GM10266 (cell line): ENCODE measurements around the gene CNKSR3.

ENCODE experiments used
- DNase-seq: peaks from one replicate; pipeline ENCODE4 v3.0.0; 2012; ENCODE audit errors: extremely low spot score
- CTCF ChIP-seq: IDR thresholded peaks from 2 replicates; pipeline ENCODE4 v1.5.1; 2012; ENCODE audit warnings: mild to moderate bottlenecking, low read depth; ENCODE audit not compliant: control insufficient read depth, insufficient read depth; ENCODE audit errors: missing control alignments

CNKSR3 gene

GRCh38 chr6:154381548-154381947, 128.9 kb downstream of the CNKSR3 start:
- DNase-seq, result no peak
- TF ChIP-seq CTCF, result no peak

GRCh38 chr6:154380741-154381140, 129.7 kb downstream of the CNKSR3 start:
- no peak for DNase-seq
- no peak for TF ChIP-seq CTCF

- DNase-seq, result no peak
- TF ChIP-seq CTCF, result no peak
These were observed 130.9 kb downstream of the CNKSR3 start for GRCh38 chr6:154379585-154379984.

GRCh38 chr6:154378518-154378917, 132.0 kb downstream of the CNKSR3 start:
- TF ChIP-seq CTCF, result no peak
- DNase-seq, result no peak

- no peak for DNase-seq
- TF ChIP-seq CTCF, result no peak
These were observed 132.8 kb downstream of the CNKSR3 start for GRCh38 chr6:154377726-154378125.

- no peak for DNase-seq
- no peak for TF ChIP-seq CTCF
These were observed 136.5 kb downstream of the CNKSR3 start for GRCh38 chr6:154373971-154374370.

- no peak for TF ChIP-seq CTCF
- DNase-seq, result no peak
These were observed 139.2 kb downstream of the CNKSR3 start for GRCh38 chr6:154371281-154371680.
